Left colon (tissue), 2 donors: ENCODE data around the gene GPRC5C. TPM values are rescaled to one million over a fixed set of nuclear protein-coding genes. Genes with fewer than 3 reads are reported as not detected.

ENCODE experiments used
- ATAC-seq: fragments of 200-7000 bp; cut with Tn5 transposase; one replicate; pipeline ENCODE4 v1.9.1; 2020; ENCODE audit warnings: mild to moderate bottlenecking, moderate library complexity
- DNase-seq, 2 donors: peaks; one replicate each; pipeline ENCODE4 v3.0.0-alpha.2; 2020
- intact Hi-C, 2 donors: fragments of 100-400 bp; cut with DNase I in 1 of 2; cut with micrococcal nuclease in 1 of 2; formaldehyde crosslinking; loops; one replicate each; pipeline versions ENCODE4 v1.11.2 to v1.14.0; 2022; cut with DNase I, micrococcal nuclease
- total RNA-seq, 2 donors: library from RNA; stranded (reverse); fragmentation: NEBNext Ultra II Directional; extraction: Animal tissue kit (Norgen Biotek cat#: 25700); gene quantifications; one replicate each; pipeline ENCODE4 v1.2.1, GENCODE V29; 2021
- donor health status: DM: no; HTN: no; CAD: no.
- donor health status: DM: yes; HTN: yes; CAD: no.

GPRC5C gene
- total RNA-seq, 2 donors from 2014 or later: 155 to 161 TPM

DNA sequence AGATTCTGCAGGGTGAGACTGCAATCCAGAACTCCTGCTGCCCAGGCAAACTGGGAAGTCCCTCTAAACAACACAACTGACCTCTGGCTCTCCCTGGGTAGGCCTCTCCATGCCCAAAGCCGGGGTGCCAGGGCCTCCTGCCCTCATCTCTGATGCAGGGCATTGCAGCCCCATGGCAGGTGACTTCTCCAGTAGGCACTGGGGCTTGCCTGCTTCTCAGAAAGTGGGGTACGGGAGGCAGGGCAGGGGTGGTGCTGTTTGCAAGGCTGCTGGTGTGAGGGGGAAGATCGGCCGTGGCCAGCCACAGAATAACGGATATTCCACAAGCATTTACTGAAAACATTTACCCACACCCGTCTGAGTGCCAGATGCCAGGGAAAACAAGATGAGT lies 4.1 kb upstream of the GPRC5C start:
- ATAC-seq (no peak), DNase-seq (no peak)
- intact Hi-C loops: no loop called here

DNA sequence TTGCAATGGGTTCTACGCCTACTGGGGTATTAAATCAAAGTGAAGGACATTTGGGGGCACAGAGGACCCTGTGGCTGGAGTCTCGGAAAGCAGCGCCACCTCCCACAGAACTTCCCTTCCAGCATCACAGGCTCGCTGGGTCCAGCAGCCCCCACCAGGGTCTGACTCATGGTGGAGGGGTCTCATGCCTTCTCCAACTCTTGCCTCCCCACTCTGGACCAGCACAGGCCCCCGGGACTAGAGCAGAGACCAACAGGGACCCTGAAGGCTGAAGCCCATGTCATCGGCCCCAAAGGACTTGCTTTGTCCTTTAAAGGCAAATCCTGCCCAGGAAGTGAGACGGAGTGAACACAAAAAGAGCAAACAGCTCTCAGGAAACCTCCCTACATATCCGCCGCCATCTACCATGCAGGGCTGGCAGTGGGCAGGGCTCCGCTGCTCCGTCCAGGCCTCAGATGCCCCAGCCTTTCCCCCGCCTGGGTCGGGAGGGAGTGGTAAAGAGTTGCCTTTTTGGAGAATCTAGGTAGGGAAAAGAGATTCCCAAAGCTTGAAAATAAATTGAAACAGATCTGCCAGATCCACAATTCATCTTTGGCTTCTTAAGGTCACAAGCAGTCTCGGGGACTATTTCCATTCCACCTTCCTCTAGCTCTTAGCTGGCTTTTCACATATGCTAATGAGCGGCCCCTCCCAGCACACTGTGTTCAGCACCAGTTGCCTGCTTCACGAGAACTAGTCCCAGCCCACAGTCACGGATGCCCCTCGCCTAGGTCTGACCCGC lies 2.1 kb upstream of the GPRC5C start:
- peak; percentile 19 for ATAC-seq
- peak; percentile 68 to 84 for DNase-seq
- intact Hi-C loops: no loop called here

DNA sequence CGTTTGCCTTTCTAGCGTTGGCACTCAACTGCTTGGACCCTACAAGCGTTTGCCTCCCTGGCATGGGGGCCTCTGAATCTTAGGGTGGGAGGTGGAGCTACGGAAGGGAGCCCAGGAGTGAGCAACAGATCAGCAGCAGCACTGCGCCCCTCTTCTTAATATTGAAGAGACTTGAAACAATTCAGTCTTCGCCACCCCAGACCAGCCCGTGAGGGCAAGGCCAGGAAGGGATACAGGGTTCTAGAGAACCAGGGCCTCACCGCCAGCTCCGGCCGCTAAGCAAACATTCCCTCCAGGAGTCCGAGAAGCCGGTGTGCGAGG lies 1.5 kb upstream of the GPRC5C start:
- ATAC-seq (no peak), DNase-seq (no peak)
- intact Hi-C loops: no loop called here

DNA sequence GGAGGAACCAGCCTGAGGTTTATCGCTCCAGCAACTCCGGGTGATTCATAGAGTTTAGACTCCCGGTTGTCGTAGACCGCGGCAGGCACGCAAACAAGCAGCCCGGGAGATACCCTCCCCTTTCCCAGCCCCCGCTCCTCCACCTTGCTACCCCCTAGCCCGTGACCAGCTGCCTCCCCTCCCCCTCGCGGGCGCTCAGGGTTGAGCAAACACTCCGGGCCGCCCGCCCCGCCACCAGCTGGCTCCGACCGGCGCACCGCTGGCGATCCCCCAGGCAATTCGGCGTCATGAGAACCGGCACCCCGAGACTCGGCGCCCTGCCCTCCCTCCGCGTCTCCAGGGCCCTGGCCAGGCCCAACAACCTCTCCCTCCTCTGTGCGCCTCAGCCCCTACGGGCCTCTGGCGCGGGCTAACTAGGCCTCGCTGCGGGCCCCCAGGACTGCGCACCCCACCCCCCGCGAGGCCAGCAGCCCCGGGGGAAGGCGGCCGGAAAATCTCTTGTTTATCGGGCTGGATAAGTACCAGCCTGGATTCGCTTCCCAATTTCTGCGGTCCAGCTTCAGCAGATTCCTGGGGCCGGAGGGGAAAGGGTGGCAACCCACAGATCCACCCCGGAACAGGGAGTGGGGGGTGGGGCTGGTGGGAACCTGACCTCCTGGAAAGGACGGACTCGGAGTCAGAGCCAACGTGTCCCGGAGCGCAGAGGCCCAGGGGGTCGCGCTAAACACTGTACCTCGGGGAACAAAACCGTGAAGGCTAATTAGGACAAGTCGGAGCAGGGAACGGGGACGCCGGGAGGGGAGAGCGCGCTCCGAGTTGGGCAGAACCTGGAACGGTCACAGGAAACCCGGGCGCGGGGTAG lies 951 bp upstream of the GPRC5C start:
- peak; percentile 48 for ATAC-seq
- intact Hi-C loops: no loop called here
- peak; percentile 86 to 87 for DNase-seq

DNA sequence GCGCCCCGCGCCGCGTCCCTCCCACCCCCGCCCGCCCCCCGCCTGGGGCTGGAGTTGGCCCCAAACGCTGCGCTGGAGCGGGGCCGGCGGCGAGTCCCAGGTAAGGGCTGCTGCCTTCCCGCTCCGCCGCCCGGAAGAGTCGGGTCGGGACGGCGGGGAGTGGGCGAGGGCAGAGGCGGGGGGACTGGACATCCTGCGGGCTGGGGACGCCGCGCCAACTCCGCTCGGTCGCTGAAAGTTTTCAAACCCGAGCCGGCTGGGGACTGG lies 469 bp downstream of the GPRC5C start:
- no peak for ATAC-seq

DNA sequence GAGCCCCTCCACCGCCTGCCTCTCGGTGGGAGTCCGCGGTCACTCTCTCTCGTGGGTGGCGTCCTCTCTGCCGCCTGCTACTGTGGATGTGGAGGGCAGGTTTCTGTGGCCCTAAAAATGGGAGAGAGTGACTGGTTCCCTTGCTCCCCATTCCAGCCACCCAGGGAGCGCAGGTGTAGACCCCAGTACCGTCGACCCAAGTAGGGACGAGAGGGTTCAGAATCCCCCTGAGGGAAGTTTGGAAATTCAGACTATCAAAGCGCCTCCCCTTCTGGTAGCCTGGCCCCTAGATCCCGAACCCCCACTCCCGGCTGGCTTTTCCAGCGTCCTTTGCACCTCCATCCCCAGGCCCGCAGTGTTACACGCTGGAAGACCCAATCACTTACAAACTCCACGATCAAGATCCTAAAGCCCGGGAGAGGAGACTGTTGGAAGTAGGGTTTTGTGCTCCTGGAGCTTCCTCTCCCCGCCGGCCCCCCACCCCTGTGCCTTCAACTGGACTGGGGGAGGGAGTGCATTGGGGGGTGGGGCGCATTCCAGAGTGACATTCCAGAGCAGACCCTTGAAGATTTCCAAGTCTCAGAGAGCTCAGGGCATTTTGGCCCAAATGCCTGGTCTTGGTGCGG lies 991 bp downstream of the GPRC5C start:
- DNase-seq: no peak
- ATAC-seq: no peak
- intact Hi-C loops: no loop called here

More for the DNA sequence above, 469 bp downstream of the GPRC5C start:
- DNase-seq: no peak
- intact Hi-C loops: no loop called here

DNA sequence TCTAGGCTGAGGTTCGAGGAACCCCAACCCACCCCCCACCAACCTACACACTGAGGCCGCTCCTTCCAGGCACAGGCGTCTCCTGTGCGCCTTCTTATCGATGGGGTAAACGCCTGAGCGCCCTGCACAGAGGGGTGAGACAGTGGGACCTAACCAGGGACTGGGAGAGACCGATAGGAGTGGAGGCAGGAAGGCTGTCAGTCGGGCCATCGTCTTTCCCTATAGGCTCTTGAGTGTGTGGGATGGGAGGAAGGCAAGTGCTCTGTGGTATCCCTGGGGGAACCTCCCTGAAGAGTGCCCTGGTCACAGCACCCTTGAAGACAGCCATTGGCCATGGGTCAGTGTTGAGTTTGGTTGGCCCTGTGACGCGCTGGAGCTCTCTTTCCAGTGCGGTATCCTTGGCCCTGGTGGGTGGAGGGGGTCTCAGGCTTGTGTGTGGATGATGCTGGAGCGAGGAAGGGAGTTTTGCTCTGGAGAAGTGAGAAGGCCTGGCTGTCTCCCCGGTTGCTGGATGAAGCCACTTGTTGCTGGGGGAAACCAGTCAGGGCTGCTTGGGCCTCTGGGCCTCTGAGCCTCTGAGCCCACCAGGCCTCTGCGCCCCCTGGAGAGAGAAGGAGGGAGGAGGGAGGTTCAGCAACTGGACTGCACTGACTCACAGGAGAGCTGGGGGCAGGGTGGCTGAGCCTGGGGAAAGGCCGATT lies 1.7 kb downstream of the GPRC5C start:
- ATAC-seq (no peak), DNase-seq (no peak)
- intact Hi-C loops: no loop called here

DNA sequence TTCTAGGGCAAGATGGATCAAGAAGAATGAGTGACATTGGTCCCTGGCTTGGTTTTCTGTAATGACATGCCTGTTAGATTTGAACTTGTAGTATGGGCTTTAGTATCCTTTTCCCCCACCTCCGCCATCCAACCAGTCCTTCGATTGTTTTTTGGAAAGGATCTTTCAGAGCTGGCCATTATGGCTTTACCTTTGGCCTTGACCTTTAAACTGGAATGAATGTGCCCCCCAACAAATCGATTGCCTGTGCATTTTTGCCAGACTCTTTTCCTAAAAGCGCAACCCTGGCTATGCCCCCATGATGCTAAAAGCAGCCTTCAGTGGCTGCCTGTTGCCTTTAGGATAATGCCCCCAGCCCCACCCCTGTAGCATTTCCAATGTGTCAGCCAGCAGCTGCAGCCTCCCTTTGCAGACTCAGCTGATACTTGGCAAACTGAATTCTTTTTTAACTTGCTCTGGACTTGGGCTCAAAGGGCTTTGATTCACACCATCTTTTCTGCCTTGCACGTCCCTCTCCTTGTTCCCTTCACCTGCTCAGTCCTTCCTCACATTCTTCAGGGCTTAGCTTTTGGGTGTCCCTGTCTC lies 4.0 kb downstream of the GPRC5C start:
- intact Hi-C loops: no loop called here
- DNase-seq: no peak
- ATAC-seq: no peak

DNA sequence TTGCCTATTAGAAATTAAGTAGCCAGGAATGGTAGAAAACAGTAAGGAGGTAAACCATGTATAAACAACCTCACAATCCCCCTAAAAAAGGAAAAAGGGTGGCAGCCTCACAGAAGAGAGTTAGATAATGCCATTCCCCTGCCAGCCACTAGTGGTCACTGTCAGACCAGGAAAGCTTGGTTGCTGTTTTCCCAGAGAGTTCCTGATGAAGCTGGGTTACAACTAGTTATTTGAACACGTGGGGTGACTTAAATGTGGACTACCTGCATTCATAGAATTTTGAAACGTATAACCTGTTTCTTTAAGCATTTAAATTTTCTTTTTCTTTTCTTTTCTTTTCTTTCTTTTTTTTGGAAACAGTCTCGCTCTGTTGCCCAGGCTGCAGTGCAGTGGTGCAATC lies 5.8 kb downstream of the GPRC5C start:
- no peak for DNase-seq
- intact Hi-C loops: no loop called here
- no peak for ATAC-seq

DNA sequence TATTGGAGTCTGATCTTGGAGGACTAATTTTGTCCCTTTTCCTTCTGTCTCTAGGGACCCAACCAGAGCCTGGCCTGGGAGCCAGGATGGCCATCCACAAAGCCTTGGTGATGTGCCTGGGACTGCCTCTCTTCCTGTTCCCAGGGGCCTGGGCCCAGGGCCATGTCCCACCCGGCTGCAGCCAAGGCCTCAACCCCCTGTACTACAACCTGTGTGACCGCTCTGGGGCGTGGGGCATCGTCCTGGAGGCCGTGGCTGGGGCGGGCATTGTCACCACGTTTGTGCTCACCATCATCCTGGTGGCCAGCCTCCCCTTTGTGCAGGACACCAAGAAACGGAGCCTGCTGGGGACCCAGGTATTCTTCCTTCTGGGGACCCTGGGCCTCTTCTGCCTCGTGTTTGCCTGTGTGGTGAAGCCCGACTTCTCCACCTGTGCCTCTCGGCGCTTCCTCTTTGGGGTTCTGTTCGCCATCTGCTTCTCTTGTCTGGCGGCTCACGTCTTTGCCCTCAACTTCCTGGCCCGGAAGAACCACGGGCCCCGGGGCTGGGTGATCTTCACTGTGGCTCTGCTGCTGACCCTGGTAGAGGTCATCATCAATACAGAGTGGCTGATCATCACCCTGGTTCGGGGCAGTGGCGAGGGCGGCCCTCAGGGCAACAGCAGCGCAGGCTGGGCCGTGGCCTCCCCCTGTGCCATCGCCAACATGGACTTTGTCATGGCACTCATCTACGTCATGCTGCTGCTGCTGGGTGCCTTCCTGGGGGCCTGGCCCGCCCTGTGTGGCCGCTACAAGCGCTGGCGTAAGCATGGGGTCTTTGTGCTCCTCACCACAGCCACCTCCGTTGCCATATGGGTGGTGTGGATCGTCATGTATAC lies 8.0 kb downstream of the GPRC5C start:
- ATAC-seq: no peak
- intact Hi-C loops: no loop called here
- no peak for DNase-seq

DNA sequence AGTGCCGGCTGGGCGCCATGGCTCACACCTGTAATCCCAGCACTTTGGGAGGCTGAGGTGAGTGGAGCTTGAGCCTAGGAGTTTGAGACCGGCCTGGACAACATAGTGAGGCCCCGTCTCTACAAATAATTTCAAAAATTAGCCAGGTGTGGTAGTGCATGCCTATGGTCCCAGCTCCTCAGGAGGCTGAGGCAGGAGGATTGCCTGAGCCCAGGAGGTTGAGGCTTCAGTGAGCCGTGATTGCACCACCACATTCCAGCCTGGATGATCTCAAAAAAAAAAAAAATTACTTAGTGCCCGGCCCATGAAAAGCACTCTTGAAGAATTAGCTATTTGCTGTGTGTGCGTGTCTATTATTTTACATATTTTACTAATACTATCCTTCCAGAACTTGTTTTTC lies 9.6 kb downstream of the GPRC5C start:
- no peak for ATAC-seq
- no peak for DNase-seq
- intact Hi-C loops: no loop called here

DNA sequence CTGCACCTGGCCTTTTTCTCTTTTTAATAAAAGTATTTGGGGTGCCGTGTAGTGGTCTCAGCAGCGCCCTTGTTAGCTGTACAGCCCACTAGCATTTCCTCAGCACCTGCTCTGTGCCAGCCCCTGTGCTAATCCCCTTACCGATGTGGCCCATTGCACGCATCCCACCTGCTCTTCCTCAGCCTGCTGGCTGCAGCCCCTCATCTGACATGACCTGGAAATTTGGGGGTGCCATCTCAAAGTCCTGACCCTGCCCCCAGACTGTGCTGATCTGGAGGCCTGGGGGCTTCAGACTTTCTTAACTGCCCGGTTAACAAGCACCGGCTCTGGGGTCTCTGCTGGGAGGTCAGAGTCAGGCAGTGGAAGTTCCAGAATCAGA lies 10.4 kb downstream of the GPRC5C start:
- intact Hi-C loops: no loop called here
- DNase-seq (no peak), ATAC-seq (no peak)

DNA sequence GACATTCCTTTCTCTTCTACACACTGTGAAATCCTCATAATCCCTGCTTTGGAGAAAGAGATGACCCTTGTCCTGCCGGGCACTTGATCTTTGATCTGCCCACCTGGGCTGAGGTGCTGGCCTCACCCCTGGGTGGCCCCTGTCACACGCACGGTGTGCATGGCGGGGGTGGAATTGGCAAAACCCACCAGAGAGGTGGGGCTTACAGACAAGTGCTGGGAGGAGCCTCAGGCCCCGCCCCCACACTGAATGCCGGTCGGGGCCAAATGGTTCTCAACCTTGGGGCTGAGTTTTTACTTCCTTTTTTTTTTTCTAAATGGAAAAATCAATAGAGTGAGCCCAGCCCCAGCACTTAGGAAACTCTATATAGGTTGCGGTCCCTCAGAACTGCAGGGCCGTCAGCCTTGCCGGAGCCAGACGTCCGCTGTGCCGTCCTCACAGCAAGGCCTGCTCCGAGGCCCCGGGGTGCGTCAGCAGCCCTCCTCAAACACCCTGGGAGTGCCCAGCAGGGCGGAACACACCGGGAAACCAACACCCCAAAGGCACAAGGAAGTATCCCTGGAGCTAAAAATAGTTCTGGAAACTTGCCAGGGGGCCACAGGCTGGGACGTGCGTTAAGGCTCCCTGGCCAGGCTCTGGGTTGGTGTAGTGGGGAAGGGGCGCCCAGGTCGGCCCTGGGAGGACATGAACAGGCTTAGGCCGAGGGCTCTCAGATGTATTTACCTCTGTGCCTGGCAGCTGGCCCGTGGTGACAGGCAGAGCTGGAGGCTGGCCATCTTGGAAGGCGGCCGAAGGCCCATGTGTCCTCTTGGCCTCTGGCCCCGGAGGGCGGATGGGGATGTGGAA lies 11.0 kb downstream of the GPRC5C start:
- intact Hi-C loops: no loop called here
- DNase-seq (peak; percentile 93), ATAC-seq (peak; percentile 84)

DNA sequence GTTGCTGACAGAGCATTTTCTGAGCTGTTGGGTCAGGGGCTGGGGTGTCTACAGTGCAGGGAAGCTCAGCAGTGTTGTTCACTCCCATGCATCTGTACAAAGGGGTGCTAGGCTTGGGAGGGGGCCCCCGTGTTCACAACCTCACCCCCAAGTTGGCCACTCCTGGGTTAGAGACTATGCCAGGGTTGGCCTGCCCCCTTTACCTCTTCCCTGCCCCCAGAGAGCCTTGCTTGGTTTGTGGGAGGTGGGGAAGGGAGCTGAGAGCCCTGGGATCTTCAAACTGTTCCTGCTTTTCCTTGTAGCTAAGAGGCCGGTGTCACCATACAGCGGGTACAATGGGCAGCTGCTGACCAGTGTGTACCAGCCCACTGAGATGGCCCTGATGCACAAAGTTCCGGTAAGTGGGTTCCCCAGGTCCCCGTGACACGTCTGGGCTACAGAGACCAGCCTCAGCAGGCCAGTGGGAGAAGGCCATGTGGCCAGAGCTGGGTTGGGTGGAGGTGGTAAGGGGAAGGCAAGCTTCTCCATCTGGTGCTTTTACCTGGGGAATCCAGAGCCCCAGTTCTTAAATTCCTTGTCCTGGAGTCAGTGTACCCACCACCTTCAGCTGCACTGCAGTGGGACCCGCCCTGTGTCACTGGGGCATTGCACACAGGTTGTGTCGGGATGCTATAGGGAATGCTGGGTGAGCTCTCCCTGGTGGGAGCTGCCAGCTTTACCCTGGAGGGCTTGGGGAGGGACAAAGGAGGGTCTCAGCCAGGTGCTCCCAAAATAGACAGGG lies 11.8 kb downstream of the GPRC5C start:
- DNase-seq (peak in 1 of 2 donors; percentile 56), ATAC-seq (peak; percentile 39)
- intact Hi-C loops: no loop called here

DNA sequence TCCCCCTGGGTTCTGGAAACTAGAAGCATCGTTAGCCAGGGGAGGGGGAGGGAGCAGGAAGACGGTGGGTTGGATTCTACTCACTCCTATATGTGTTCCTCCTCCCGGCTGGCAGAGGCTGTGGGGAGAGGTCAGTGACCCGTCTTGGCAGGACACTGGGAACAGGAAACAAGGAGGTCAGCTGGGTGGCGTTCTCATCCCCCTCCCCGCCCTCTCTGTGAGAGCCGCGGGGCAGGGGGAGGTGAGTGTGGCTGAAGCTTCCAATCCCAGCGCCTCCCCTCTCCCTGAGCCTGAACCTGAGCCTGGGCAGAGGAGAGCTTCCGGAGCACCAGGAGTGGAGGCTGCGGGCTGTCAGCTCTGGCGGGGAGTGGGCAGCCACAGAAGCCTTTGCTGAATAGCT lies 12.5 kb downstream of the GPRC5C start:
- ATAC-seq (peak; percentile 9), DNase-seq (peak in 1 of 2 donors; percentile 58)
- intact Hi-C loops: no loop called here

DNA sequence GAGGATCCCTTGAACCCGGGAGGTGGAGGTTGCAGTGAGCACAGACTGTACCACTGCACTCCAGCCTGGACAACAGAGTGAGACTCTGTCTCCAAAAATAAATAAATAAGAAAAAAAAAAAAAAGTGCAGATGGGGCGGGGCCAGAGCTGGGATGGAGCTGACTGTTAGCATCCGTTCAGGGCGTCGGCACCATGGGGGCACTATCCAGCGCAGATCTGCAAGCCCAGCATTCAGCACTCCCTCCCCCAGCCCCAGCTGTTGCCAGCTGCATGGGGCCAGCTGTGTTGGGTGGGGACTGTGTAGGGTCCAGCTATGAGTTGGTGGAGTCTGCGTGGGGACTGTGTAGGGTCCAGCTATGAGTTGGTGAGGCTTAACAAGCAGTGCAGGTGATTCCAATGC lies 13.3 kb downstream of the GPRC5C start:
- DNase-seq: peak in 1 of 2 donors; percentile 31
- intact Hi-C loops: no loop called here

More for the DNA sequence above, 13.3 kb downstream of the GPRC5C start:
- ATAC-seq: no peak
